ENCODE data around the gene IKZF1.
A peak's percentile ranks its signal among the peaks of the same experiment; 100 is the strongest.

Gene IKZF1

DNA sequence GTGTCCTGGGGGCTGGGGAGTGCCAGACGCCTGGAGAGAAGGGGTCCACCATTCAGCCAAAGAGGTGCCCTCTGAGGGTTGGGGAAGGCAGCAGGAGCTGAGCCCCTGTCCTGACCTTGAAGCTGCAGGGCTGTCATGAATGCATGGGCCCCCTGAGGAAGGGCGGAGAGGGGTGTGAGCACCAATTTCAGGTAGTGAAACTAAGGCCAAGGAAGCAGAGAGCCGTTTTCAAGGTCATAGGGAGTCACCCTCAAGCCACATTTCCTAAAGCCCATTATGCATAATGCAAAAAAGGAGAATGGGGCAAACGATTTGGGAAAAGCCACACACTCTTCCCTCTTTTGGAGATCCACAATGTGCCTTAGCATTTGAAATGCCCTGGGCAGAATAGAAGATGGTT lies 108.5 kb downstream of the IKZF1 start:
- no peak for DNase-seq (ENCODE audit: low spot score)

GRCh38 chr7:50413561-50413960 lies 109.0 kb downstream of the IKZF1 start:
- no peak for DNase-seq (ENCODE audit: low spot score)

GRCh38 chr7:50415844-50416364 lies 111.4 kb downstream of the IKZF1 start:
- DNase-seq (ENCODE audit: low spot score), result no peak

- no peak for DNase-seq (ENCODE audit: low spot score)
Observed at GRCh38 chr7:50416527-50417182, 112.1 kb downstream of the IKZF1 start.

DNA sequence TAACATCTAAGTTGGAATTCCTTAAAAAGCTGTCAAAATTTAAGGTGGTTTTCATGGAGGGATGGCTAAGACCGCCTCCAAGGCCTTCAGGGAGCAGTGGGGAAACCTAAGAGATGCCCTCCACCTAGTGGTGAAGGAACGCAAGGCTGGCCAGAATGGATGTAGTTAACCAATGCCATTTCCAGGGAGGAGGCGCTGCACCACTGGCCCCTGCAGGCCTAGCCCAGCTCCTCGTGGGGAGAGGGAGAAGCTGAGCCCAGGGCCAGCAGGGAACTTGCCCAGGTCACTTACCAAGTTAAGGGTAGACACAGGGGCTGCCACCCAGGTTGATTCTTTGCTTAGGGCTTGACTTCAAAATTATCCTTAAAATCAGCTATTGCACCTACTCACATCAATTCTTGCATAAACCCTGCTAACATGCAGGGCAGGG lies 113.6 kb downstream of the IKZF1 start:
- DNase-seq (ENCODE audit: low spot score), result peak; percentile 42

- DNase-seq (ENCODE audit: low spot score), result no peak
Observed at GRCh38 chr7:50418526-50419290, 114.2 kb downstream of the IKZF1 start.

DNA sequence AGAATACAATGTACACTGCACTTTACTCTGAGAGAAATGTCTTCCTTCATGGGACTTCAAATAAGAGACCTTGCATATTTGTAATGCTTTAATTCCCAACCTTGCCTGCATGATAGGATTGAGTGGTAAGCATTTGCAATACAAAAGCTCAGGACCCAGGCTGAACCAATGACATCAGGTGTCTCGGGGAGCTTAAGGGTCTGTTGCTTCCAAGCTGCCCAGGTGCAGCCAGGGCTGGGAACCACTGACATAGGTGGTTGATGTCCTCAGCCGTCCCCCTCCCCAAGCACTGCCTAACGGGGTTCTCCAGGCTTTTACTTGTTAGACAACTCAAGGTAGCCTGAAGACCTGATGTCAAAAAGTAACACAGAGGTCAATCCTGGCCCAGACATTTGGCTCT lies 116.5 kb downstream of the IKZF1 start:
- DNase-seq (ENCODE audit: low spot score), result no peak

GRCh38 chr7:50422858-50423257 lies 118.3 kb downstream of the IKZF1 start:
- DNase-seq (ENCODE audit: low spot score), result no peak

- DNase-seq (ENCODE audit: low spot score), result no peak
Observed at GRCh38 chr7:50423860-50424259, 119.3 kb downstream of the IKZF1 start.

GRCh38 chr7:50425318-50425717 lies 120.8 kb downstream of the IKZF1 start:
- DNase-seq (ENCODE audit: low spot score), result no peak

- no peak for DNase-seq (ENCODE audit: low spot score)
Observed at GRCh38 chr7:50426280-50427045, 121.9 kb downstream of the IKZF1 start.

- no peak for DNase-seq (ENCODE audit: low spot score)
Observed at GRCh38 chr7:50427518-50427917, 123.0 kb downstream of the IKZF1 start.

DNA sequence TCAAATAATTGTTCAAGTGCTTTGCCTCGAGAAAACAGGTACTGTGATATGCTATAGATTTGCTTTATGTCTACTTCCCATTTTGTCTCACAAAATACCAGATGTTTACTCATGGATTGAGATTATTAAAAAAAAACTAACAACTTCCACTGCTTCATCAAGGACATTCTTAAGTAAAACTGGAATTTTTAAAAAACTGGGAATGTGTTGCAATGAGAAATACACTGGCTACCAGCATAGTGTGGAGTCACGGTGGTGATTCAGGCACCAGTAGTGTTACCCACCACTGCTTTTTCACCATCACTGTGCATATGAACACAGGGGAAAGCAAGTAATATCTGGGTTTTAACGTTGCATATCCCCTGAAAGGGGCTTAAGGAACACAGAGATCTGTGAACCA lies 124.4 kb downstream of the IKZF1 start:
- no peak for DNase-seq (ENCODE audit: low spot score)

DNA sequence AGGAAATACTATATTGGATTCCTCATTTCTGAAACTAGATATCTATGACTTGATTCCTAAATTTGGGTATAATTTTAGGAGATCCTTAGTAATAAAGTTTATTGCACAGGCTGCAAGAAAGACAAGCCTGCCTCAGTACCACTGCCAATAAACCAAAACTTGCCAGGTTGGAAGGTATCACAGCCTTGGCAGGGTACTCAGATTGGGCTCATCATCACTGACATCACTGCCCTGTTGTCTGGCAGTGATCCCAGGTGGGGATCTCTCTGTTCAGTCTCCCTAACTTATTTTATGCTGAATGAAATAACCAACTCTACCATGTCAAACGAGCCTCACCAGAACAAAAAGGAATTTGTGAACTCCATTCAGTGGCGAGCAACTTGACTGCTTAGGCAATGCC lies 126.8 kb downstream of the IKZF1 start:
- DNase-seq (ENCODE audit: low spot score), result no peak

DNA sequence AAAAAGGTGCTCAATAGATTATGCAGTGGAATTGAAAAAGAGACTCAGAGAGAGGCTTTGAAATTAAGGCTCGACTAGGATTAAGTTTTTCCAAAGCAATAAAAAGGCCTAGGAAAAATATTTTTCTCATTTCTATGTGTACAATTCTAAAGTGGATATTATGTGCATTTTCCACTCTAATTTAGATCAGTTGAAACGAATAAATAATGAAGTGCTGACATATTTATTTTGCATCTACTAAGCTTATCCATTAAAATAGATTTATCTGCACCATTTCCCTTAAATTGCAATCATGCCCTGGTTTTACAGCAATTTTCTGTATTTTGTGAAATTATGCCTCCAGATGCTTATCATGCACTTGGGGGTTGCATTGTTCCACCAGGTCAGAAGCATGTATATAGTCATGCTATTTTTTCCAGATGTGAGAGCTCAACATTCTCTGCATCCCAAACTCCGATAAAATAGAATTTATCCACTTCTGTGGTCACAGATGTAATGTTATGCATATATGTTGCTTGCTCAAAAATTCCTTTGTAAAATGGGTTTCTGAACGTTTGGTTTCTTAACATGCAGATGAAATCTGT lies 127.3 kb downstream of the IKZF1 start:
- no peak for DNase-seq (ENCODE audit: low spot score)

- no peak for DNase-seq (ENCODE audit: low spot score)
Observed at GRCh38 chr7:50436133-50436806, 131.8 kb downstream of the IKZF1 start.

DNA sequence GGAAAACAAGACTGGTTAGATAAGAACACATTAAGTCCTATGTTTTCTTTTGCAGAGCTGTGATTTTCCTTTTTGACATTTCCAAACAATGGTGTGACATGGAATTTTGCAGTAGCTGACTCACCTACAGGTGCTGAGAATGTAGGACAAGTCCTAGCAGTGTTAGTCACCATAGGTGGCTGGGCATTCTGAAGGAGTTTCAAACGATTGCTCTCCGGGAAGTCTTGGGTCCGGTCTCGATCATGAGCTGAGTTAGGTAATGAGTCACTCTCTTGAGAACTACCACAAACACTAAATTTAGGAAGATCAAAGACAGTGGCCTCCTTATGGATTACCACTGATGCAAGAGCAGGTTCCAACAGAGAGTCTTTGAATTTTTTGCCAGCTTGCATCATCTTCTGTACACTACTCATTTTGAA lies 142.0 kb downstream of the IKZF1 start:
- no peak for DNase-seq (ENCODE audit: low spot score)

DNA sequence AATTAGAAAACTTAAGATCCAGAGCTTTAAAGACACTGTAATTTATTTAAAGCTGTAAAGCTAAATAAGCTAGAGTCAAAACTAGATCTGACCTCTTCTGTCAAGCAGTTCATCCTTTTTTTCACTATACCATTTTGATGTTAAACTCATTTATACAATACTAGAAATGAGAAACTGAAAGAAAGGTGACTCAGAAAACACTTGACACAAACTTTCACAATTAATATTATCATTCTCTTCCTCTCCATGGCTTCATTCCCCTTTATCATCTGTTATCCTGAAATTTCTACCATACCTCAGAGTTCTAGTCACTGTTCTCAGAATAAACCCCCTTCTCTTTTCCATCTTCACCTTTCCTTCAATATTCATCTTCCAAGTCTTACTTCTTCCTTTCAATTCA lies 144.3 kb downstream of the IKZF1 start:
- DNase-seq (ENCODE audit: low spot score), result no peak

DNA sequence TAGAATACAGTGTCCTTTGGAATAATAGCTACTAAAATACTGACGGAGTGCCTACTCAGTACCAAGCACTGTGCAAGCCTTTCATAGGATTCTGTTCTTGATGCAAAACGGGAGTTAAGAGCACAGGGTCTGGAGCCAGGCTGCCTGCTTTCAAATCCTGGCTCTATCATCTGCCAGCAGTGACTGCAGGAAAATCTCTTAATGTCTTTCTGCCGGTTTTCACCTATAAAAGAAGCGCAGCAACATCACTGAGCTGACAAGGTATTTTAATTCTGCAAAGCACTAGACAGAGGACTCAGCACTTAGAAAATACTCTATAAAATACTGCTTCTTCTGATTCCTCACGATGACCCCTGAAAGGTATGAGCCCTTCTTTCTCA lies 145.0 kb downstream of the IKZF1 start:
- DNase-seq (ENCODE audit: low spot score), result no peak

DNA sequence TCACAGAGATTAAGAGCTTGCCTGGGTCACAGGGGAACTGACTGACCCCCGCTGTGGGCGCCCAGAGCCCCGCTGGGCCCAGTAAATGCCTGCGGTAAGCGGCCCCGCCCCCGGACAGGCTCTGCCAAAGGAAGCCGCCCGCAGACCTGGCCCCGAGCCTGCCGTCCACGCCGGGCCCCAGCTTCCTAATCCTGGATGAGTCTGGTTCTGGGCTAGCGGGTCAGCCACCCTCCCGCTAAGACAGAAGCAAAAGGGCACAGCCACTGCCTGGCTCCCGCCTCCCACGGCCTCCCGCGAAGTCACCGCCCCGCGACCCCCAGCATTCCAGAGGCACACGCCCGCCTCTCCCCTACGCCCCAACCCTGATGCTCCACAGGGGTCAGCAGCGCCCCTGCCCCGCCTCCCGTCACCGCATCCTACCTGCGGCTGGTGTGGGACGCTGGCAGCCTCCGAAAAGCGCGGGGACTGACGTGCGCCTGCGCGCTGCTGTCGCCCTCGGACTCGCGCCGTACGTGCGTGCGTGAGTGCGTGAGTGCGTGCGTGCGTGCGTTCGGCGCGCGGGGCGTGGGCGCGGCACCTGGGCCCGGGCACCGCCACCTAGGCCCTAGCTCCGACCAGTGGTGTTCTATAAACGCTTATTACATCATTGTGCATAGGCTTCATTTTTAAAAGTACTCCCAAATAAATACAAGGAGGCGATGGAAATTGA lies 145.5 kb downstream of the IKZF1 start, which contains the start of gene FIGNL1:
Gene FIGNL1 (minus strand): TSS at position 470 of the 709 bp plus-strand sequence. CDS start 3,063 bp downstream, outside the sequence.
- DNase-seq (ENCODE audit: low spot score), result peak; percentile 71

- peak; percentile 34 for DNase-seq (ENCODE audit: low spot score)
Observed at GRCh38 chr7:50450590-50451032, 146.1 kb downstream of the IKZF1 start.

All from HuH-7.5 (cell line).